K562 (cell line): Measurements from ENCODE around the gene ARR3. TPM values are rescaled to one million over a fixed set of nuclear protein-coding genes. Genes with fewer than 3 reads are reported as not detected.

ENCODE experiments used
- ATAC-seq: fragments of 200-7000 bp; cut with Tn5 transposase; 3 replicates; pipeline ENCODE4 v1.9.1; 2020; ENCODE audit warnings: moderate library complexity
- BruUV-seq: library from RNA; stranded (reverse); fragments of 400-500 nt; replicated peaks from 2 replicates; lab custom pipeline; 2021; lab: Mats Ljungman, UMichigan
- CTCF ChIA-PET: fragments of 300-600 bp; formaldehyde crosslinking; extraction: SDS; loops from one replicate; lab custom pipeline; 2021; ENCODE audit warnings: low intra/inter-chr PET ratio; lab: Yijun Ruan, JAX
- POLR2A ChIA-PET: fragments of 300-600, 350-650 bp; sonication (Branson Sonifier 250); formaldehyde crosslinking; extraction: SDS; loops from one replicate; lab custom pipeline; 2021; ENCODE audit warnings: antibody characterized with exemption, inconsistent platforms; lab: Yijun Ruan, JAX
- DNase-seq, 4 experiments: peaks; one replicate each; pipeline versions ENCODE4 v3.0.0 to v3.0.0-alpha.2; 2011 to 2018; ENCODE audit warnings: low spot score in 3 of 4, mixed read lengths in 3 of 4; ENCODE audit errors: extremely low read depth in 1 of 4
- FAIRE-seq: peaks from 2 replicates; lab custom pipeline; 2011; peaks lifted over from hg19 to GRCh38; lab: Jason Lieb, UNC
- H2AFZ ChIP-seq: 2 replicates; pipeline ENCODE4 v1.6.0; 2011; ENCODE audit warnings: low read depth, low read length, control low read depth, inconsistent platforms
- H3K27ac ChIP-seq: fragments of 200-600 bp; 3 replicates; pipeline ENCODE4 v1.8.0; 2011; ENCODE audit warnings: low read depth, mild to moderate bottlenecking, control low read depth, inconsistent platforms, low read length, moderate library complexity, mixed read lengths; ENCODE audit errors: extremely low read depth
- H3K27me3 ChIP-seq, 2 experiments: fragments of 300-600 bp in 1 of 2; 2 replicates in 1 of 2; 3 replicates in 1 of 2; pipeline versions ENCODE4 v1.6.0 to v1.8.0; 2011; ENCODE audit warnings: inconsistent platforms in 2 of 2, low read length in 2 of 2, mild to moderate bottlenecking in 1 of 2, mixed read lengths in 1 of 2, moderate library complexity in 1 of 2; ENCODE audit not compliant: control insufficient read depth in 2 of 2, insufficient read depth in 2 of 2
- H3K36me3 ChIP-seq: fragments of 300-600 bp; 3 replicates; pipeline ENCODE4 v1.8.0; 2011; ENCODE audit warnings: mild to moderate bottlenecking, low read length, inconsistent platforms; ENCODE audit not compliant: control insufficient read depth, insufficient read depth
- H3K4me1 ChIP-seq, 2 experiments: fragments of 200-600 bp in 1 of 2; replicated peaks in 1 of 2; 2 replicates in 1 of 2; 3 replicates in 1 of 2; pipeline versions ENCODE4 v1.5.1 to v1.8.0; 2011; ENCODE audit warnings: inconsistent platforms in 2 of 2, low read length in 2 of 2, mild to moderate bottlenecking in 1 of 2, mixed read lengths in 1 of 2, moderate library complexity in 1 of 2; ENCODE audit not compliant: control insufficient read depth in 2 of 2, insufficient read depth in 2 of 2
- H3K4me2 ChIP-seq: 2 replicates; pipeline ENCODE4 v1.6.1; 2011; ENCODE audit warnings: low read length, control low read depth, inconsistent platforms, mixed read lengths; ENCODE audit not compliant: insufficient read depth
- H3K4me3 ChIP-seq: fragments of 200-600 bp; sonication (generic), shearing (Covaris generic); 2 replicates; pipeline ENCODE4 v1.5.1; 2016; ENCODE audit warnings: control low read depth, inconsistent platforms
- H3K79me2 ChIP-seq: fragments of 200-600 bp; 3 replicates; pipeline ENCODE4 v1.8.0; 2011; ENCODE audit warnings: low read length, inconsistent platforms; ENCODE audit not compliant: control insufficient read depth, insufficient read depth
- H3K9ac ChIP-seq, 2 experiments: 2 replicates each; pipeline versions ENCODE4 v1.6.0 to v1.6.1; 2011; ENCODE audit warnings: low read depth in 2 of 2, low read length in 2 of 2, control low read depth in 1 of 2, inconsistent platforms in 1 of 2, mild to moderate bottlenecking in 1 of 2, mixed read lengths in 1 of 2; ENCODE audit not compliant: insufficient read depth in 1 of 2
- H3K9me1 ChIP-seq: one replicate; pipeline ENCODE4 v1.6.0; 2011; ENCODE audit warnings: inconsistent platforms, mild to moderate bottlenecking, low read length, moderate library complexity; ENCODE audit not compliant: control insufficient read depth, insufficient read depth
- H3K9me3 ChIP-seq: replicated peaks from 2 replicates; pipeline ENCODE4 v1.5.1; 2011; ENCODE audit warnings: low read depth, low read length, inconsistent platforms; ENCODE audit not compliant: control insufficient read depth, insufficient read depth
- H4K20me1 ChIP-seq: replicated peaks from 2 replicates; pipeline ENCODE4 v1.6.1; 2011; ENCODE audit warnings: low read length, inconsistent platforms, mixed read lengths; ENCODE audit not compliant: control insufficient read depth, insufficient read depth
- ATF3 ChIP-seq, 2 experiments: fragments of 450-650 bp in 1 of 2; sonication (generic) in 1 of 2; formaldehyde crosslinking in 1 of 2; IDR thresholded peaks in 1 of 2; conservative IDR thresholded peaks in 1 of 2; 2 replicates each; pipeline versions ENCODE4 v1.6.1 to v1.8.1; 2016 to 2023; ENCODE audit warnings: mild to moderate bottlenecking in 2 of 2, moderate library complexity in 2 of 2, inconsistent platforms in 1 of 2, missing genetic modification reagents in 1 of 2
- MCM5 ChIP-seq: fragments of 450-650 bp; IDR thresholded peaks from 2 replicates; pipeline ENCODE4 v1.6.1; 2016; ENCODE audit warnings: low read depth
- MTA1 ChIP-seq: fragments of 450-650 bp; IDR thresholded peaks from 2 replicates; pipeline ENCODE4 v1.6.1; 2017; ENCODE audit warnings: borderline replicate concordance
- MYBL2 ChIP-seq, 2 experiments: fragments of 450-650 bp in 1 of 2; sonication (generic) in 1 of 2; formaldehyde crosslinking in 1 of 2; IDR thresholded peaks; 2 replicates each; pipeline versions ENCODE4 v1.6.1 to v1.8.1; 2017 to 2022; ENCODE audit warnings: borderline replicate concordance in 1 of 2, inconsistent platforms in 1 of 2, low read depth in 1 of 2, mild to moderate bottlenecking in 1 of 2, missing genetic modification reagents in 1 of 2, moderate library complexity in 1 of 2
- NFXL1 ChIP-seq: fragments of 450-650 bp; formaldehyde crosslinking; IDR thresholded peaks from 2 replicates; pipeline ENCODE4 v1.4.0; 2021; ENCODE audit warnings: mild to moderate bottlenecking
- TGIF2 ChIP-seq: sonication (generic); formaldehyde crosslinking; IDR thresholded peaks from 2 replicates; pipeline ENCODE4 v1.8.1; 2022; ENCODE audit warnings: mild to moderate bottlenecking, missing genetic modification reagents, moderate library complexity
- ZBTB12 ChIP-seq: fragments of 250-450 bp; sonication (Bioruptor Pico); IDR thresholded peaks from 2 replicates; pipeline ENCODE4 v1.4.0; 2020
- ZKSCAN3 ChIP-seq: fragments of 250-450 bp; sonication (Bioruptor Pico); IDR thresholded peaks from 2 replicates; pipeline ENCODE4 v1.4.0; 2020
- ZNF263 ChIP-seq: sonication (generic); formaldehyde crosslinking; IDR thresholded peaks from 2 replicates; pipeline ENCODE4 v1.8.0; 2022; ENCODE audit warnings: mild to moderate bottlenecking, missing genetic modification reagents, borderline replicate concordance
- ZNF449 ChIP-seq: fragments of 250-450 bp; sonication (Bioruptor Pico); IDR thresholded peaks from 2 replicates; pipeline ENCODE4 v1.8.0; 2022; ENCODE audit warnings: moderate library complexity, mild to moderate bottlenecking, inconsistent platforms
- ZNF699 ChIP-seq: fragments of 250-450 bp; sonication (Bioruptor Pico); IDR thresholded peaks from 2 replicates; pipeline ENCODE4 v1.8.0; 2021; ENCODE audit warnings: mild to moderate bottlenecking, moderate library complexity; ENCODE audit not compliant: insufficient replicate concordance
- WGBS: fragments of 100-300 bp; shearing (Covaris generic); methylation state at CpG from one replicate; pipeline ENCODE4 v1.1.6; 2016; ENCODE audit warnings: low coverage, mixed read lengths; ENCODE audit not compliant: insufficient coverage; ENCODE audit errors: missing lambda C conversion rate; 5-methylcytosine and 5-hydroxymethylcytosine counted together
- in situ Hi-C: fragments of 300-500 bp; cut with MboI; formaldehyde crosslinking; loops from 4 replicates; pipeline ENCODE4 v1.15.0; 2018; ENCODE audit warnings: inconsistent platforms, mixed read lengths
- intact Hi-C: fragments of 100-400 bp; cut with micrococcal nuclease; formaldehyde crosslinking; loops from 2 replicates; pipeline ENCODE4 v1.14.2; 2022
- polyA plus RNA-seq, 8 experiments: library from polyadenylated mRNA; depleted of rRNA in 4 of 8; stranded (reverse) in 5 of 8; unstranded in 3 of 8; fragments of >200 nt; fragmentation: Nextera tagmentation in 2 of 8; fragmentation: Illumina TruSeq in 1 of 8; extraction: Ambion mirVana in 2 of 8; extraction: Trizol in 1 of 8; gene quantifications; 2 replicates each; pipeline versions ENCODE4 v1.2.1 to v1.2.3, GENCODE V29; 2011 to 2014; ENCODE audit warnings: inconsistent platforms in 1 of 8, missing spikeins in 1 of 8
- total RNA-seq, 7 experiments: library from RNA; depleted of rRNA in 6 of 7; stranded (reverse); fragments of >200 nt in 6 of 7; fragmentation: Illumina TruSeq in 2 of 7; extraction: Trizol in 2 of 7; gene quantifications; 2 replicates each; pipeline versions ENCODE4 v1.2.1 to v1.2.3, GENCODE V29; 2011 to 2021; ENCODE audit warnings: low replicate concordance in 1 of 7

Gene ARR3
- total and polyA plus RNA-seq, 9 of the 15 experiments (the other 6 are each of a cell fraction or from before 2014, with no cell fraction given): not detected

- TF ChIP-seq ZNF449 (no peak), MYBL2 (IDR thresholded peaks at IDR 0.05; ENCODE audit: low read depth) (no peak), MYBL2 (CRISPR knock-in tag; IDR thresholded peaks at IDR 0.05; ENCODE audit: borderline replicate concordance) (no peak)
- TF ChIP-seq, all 486 proteins: peak for 0
Measured at GRCh38 chrX:70247252-70247651, 20.9 kb upstream of the ARR3 start (continued).

- ChIA-PET CTCF (no interaction called here), POLR2A (no interaction called here)
- 0% methylated on average over 2 of the region's 2 CpGs for WGBS
- Histone ChIP-seq H3K4me2 (no peak overlapping the region), H3K4me1 (no peaks in the 10 kb centered on the region), H2AFZ (no peak overlapping the region), H3K36me3 (no peaks in the 10 kb centered on the region), H3K9me3 (no peaks in the 10 kb centered on the region), H3K79me2 (no peaks in the 10 kb centered on the region), H4K20me1 (no peaks in the 10 kb centered on the region; the same call in 1 of the 2 replicates), H3K9ac (no peak overlapping the region), H3K27me3 (peaks cover under 1 to 2% of the 10 kb centered on the region in 2 experiments; a peak in 4 of 5 replicates), H3K9me1 (no peaks in the 10 kb centered on the region), H3K27ac (no peak overlapping the region), H3K4me3 (no peak overlapping the region)
- ATAC-seq (no peak), FAIRE-seq (no peak), DNase-seq (no peak)
- in situ Hi-C loops: no loop called here
- no TSS peak for BruUV-seq
- intact Hi-C loops: no loop called here
- TF ChIP-seq ATF3 (IDR thresholded peaks at IDR 0.05): no peak
- no peak for TF ChIP-seq ATF3 (CRISPR knock-in tag; conservative IDR thresholded peaks at IDR 0.05)
- TF ChIP-seq MTA1: no peak
- no peak for TF ChIP-seq MCM5
- TF ChIP-seq ZBTB12: no peak
- TF ChIP-seq TGIF2 (CRISPR knock-in tag): no peak
- no peak for TF ChIP-seq ZKSCAN3 (CRISPR knock-in tag)
- TF ChIP-seq ZNF263 (CRISPR knock-in tag): no peak
- no peak for TF ChIP-seq NFXL1 (CRISPR knock-in tag)
- TF ChIP-seq ZNF699 (CRISPR knock-in tag): no peak
Measured at GRCh38 chrX:70252491-70252890, 15.6 kb upstream of the ARR3 start.
